Putamen (tissue), 1 donor: ENCODE results near the gene PRDM13.
"Not testable (repeated sequence)": the region's sequence is repeated elsewhere in the genome, so short reads cannot be mapped to it uniquely, and the experiment has no call there.

Experiments used
- DNase-seq: peaks from one replicate; pipeline ENCODE4 v3.0.0-alpha.2; 2016; ENCODE audit warnings: low spot score

The PRDM13 gene

GRCh38 chr6:99629293-99629692 lies 22.7 kb downstream of the PRDM13 start:
- DNase-seq, result no peak

DNA sequence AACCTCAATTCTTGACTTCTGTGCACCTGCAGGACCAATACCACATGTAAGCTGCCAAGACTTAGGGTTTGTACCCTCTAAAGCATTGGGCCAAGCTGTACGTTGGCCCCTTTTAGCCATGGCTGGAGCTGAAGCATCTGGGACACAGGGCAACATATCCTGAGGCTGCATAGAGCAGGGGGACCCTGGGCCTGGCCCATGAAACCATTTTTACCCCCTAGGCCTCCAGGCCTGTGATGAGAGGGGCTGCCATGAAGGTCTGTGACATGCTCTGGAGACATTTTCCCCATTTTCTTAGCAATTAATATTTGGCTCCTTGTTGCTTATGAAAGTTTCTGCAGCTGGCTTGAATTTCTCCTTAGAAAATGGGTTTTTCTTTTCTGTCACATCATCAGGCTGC lies 31.0 kb downstream of the PRDM13 start:
- DNase-seq, result no peak

DNA sequence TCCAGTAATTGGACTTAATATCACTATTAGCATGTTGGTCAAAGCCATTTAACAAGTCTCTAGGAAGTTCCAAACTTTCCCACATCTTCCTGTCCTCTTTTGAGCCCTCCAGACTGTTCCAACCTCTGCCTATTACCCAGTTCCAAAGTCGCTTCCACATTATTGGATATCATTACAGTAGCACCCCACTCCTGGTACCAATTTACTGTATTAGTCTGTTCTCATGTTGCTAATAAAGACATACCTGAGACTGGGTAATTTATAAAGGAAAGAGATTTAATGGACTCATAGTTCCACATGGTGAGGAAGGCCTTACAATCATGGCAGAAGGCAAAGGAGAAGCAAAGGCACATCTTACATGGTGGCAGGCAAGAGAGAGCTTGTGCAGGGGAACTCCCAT lies 31.7 kb downstream of the PRDM13 start:
- not testable (repeated sequence) for DNase-seq

GRCh38 chr6:99641270-99641669 lies 34.6 kb downstream of the PRDM13 start:
- DNase-seq, result no peak

DNA sequence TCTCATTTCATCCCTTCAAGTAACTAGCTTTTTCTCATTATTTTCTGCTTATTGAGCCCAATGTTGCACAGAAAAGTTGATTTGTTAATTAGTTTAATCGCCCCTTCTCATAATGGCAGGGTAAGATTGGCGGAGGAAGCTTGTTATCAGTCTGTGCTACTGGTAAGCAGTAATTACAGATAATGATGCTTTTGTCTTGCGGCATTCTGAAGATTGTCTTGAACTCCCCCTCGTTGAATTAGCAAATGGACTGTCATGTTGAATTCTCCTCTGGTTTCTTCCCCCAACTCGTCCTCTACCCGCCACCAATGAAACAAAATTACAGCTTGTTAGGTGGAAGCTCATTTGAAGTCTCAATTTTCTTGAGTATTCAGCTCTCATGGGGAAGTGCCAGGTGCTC lies 39.4 kb downstream of the PRDM13 start:
- no peak for DNase-seq

DNA sequence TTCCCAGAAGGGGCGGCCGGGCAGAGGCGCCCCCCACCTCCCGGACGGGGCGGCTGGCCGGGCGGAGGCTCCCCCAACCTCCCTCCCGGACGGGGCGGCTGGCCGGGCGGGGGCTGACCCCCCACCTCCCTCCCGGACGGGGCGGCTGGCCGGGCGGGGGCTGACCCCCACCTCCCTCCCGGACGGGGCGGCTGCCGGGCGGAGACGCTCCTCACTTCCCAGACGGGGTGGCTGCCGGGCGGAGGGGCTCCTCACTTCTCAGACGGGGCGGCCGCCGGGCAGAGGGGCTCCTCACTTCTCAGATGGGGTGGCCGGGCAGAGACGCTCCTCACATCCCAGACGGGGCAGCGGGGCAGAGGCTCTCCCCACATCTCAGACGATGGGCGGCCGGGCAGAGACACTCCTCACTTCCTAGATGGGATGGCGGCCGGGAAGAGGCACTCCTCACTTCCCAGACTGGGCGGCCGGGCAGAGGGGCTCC lies 43.5 kb downstream of the PRDM13 start:
- DNase-seq, result not testable (repeated sequence)

DNA sequence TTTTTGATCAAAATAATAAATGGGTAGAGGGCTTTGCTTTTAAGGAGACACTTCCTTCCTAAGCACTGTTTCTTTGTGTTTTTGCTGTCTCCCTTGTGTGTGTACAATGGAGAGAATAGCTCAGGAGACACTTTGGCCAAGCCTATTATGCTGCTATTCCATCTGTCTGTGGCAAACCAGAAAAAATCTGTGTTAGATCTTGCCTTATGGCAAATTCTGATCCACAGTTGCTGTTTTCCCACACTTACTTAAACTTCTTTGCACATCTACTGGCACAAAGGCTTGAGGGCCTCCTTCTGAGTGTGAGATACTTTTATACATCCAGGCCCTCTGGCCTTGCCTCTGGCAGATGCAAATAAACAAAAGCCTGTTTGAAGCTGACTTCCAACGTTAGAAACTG lies 53.6 kb downstream of the PRDM13 start:
- DNase-seq, result no peak

GRCh38 chr6:99661870-99662269 lies 55.2 kb downstream of the PRDM13 start:
- no peak for DNase-seq

DNA sequence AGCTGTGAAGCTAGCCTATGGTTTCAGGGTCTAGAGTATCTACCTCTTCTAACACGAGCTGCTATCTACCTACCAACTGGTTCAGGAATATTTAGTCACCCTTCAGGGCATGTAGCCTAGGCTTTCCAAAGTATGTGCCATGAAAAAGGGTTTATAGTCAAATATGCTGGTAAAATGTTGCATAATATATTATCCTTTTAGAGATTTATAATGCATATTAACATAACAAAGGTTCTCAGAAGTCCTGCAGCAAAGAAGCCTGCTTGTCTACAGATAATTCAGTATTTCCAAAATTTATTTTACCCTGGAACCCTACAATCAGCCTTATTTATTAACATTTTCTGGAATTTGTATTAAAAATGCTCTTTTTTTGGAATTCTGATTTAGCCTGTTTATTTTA lies 56.0 kb downstream of the PRDM13 start:
- DNase-seq, result no peak
